GM12892 (cell line): ENCODE measurements around the gene MVP.

Source experiments
- POLR2A ChIP-seq: IDR thresholded peaks from 2 replicates; pipeline ENCODE4 v1.6.1; 2011; ENCODE audit warnings: low read depth, low read length, control low read depth
- POLR2AphosphoS5 ChIP-seq: IDR thresholded peaks from 2 replicates; pipeline ENCODE4 v1.6.1; 2011; ENCODE audit warnings: low read depth, low read length, control low read depth
- TAF1 ChIP-seq: IDR thresholded peaks from 2 replicates; pipeline ENCODE4 v1.6.1; 2011; ENCODE audit warnings: low read depth, mild to moderate bottlenecking, control low read depth, low read length, borderline replicate concordance

DNA sequence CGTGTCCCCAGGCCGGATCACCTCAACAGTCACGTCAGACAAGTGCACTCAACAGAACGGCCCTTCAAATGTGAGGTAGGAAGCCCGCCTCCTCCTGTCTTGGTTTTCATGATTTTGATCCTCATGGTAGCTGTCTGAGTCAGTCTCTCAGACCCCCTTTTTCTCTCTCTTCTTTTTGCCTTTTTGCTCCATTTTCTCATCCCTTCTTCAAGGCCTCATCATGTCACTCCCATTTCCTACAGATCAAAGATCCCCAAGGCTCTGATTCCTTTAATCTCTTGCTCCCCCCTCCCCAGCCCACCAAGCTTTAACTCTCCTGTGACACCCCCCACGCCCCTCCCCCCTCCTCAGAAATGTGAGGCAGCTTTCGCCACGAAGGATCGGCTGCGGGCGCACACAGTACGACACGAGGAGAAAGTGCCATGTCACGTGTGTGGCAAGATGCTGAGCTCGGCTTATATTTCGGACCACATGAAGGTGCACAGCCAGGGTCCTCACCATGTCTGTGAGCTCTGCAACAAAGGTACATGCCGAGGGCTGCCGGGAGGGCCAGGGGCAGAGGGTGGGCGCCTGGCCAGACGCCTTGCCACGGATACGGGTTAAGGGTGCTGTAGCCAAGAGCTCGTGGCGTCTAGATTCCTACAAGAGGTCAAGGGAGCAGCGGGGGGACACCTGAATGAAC is 11.9 kb upstream of the MVP start:
- TF ChIP-seq POLR2A (no peak), POLR2AphosphoS5 (no peak), TAF1 (no peak)
